Activated CD4-positive, alpha-beta T cell treated with anti-CD3 and anti-CD28 coated beads for 24 hours (primary cell): ENCODE data around the gene GRAMD2A.

Experiments used
- DNase-seq, 2 donors: peaks; one replicate each; pipeline ENCODE4 v3.0.0-alpha.2; 2020; ENCODE audit warnings: low read depth in 2 of 2

GRAMD2A gene

GRCh38 chr15:72168131-72168807 lies 29.3 kb downstream of the GRAMD2A start:
- DNase-seq = no peak

- DNase-seq = no peak
Measured at GRCh38 chr15:72167445-72167844, 30.1 kb downstream of the GRAMD2A start.

- DNase-seq = no peak
Measured at GRCh38 chr15:72166716-72167417, 30.7 kb downstream of the GRAMD2A start.

GRCh38 chr15:72163719-72164118 lies 33.9 kb downstream of the GRAMD2A start:
- DNase-seq = no peak

- DNase-seq = no peak
Measured at GRCh38 chr15:72162569-72162968, 35.0 kb downstream of the GRAMD2A start.

GRCh38 chr15:72161361-72162132 lies 36.0 kb downstream of the GRAMD2A start:
- DNase-seq = no peak

GRCh38 chr15:72160696-72161245 lies 36.8 kb downstream of the GRAMD2A start:
- DNase-seq = no peak

- no peak for DNase-seq
Measured at GRCh38 chr15:72156928-72157327, 40.7 kb downstream of the GRAMD2A start.

- peak; percentile 77 to 83 for DNase-seq
Measured at GRCh38 chr15:72155635-72156616, 41.7 kb downstream of the GRAMD2A start.

- no peak for DNase-seq
Measured at GRCh38 chr15:72155003-72155621, 42.5 kb downstream of the GRAMD2A start.

- no peak for DNase-seq
Measured at GRCh38 chr15:72154316-72154715, 43.3 kb downstream of the GRAMD2A start.

GRCh38 chr15:72153269-72154000 lies 44.2 kb downstream of the GRAMD2A start:
- no peak for DNase-seq

- no peak for DNase-seq
Measured at GRCh38 chr15:72147418-72147817, 50.2 kb downstream of the GRAMD2A start.

- no peak for DNase-seq
Measured at GRCh38 chr15:72146934-72147333, 50.7 kb downstream of the GRAMD2A start.

- DNase-seq = no peak
Measured at GRCh38 chr15:72146221-72146620, 51.4 kb downstream of the GRAMD2A start.

- no peak for DNase-seq
Measured at GRCh38 chr15:72141171-72142084, 56.2 kb downstream of the GRAMD2A start.

- no peak for DNase-seq
Measured at GRCh38 chr15:72140088-72140487, 57.5 kb downstream of the GRAMD2A start.

GRCh38 chr15:72139667-72140066 lies 57.9 kb downstream of the GRAMD2A start:
- DNase-seq = no peak
